GM12872 (cell line): ENCODE results near the gene CD163L1.

Experiments used
- TF ChIP-seq, protein P1 (sequence below): IDR thresholded peaks from 3 replicates; pipeline ENCODE4 v1.5.1; 2011; ENCODE audit warnings: low read depth, mild to moderate bottlenecking, low read length, moderate library complexity; ENCODE audit not compliant: insufficient read depth

Gene CD163L1

DNA sequence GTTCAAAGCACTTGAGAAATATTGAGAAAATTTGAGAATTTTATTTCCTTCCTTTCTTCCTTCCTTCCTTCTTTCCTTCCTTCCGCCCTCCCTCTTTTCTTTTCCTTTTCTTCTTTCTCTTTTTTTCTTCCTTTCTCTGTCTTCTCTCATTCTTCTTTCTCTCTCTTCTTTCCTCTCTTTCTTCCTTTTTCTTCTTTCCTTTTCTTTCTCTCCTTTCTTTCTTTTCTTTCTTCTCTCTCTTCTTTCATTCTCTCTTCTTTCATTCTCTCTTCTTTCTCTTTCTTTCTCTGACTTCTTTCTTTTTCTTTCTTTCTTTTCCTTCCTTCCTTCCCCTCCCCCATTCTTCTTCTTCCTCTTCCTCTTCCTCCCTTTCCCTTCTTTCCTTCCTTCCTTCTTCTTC lies 44.9 kb downstream of the CD163L1 start:
- TF ChIP-seq, protein P1, sequence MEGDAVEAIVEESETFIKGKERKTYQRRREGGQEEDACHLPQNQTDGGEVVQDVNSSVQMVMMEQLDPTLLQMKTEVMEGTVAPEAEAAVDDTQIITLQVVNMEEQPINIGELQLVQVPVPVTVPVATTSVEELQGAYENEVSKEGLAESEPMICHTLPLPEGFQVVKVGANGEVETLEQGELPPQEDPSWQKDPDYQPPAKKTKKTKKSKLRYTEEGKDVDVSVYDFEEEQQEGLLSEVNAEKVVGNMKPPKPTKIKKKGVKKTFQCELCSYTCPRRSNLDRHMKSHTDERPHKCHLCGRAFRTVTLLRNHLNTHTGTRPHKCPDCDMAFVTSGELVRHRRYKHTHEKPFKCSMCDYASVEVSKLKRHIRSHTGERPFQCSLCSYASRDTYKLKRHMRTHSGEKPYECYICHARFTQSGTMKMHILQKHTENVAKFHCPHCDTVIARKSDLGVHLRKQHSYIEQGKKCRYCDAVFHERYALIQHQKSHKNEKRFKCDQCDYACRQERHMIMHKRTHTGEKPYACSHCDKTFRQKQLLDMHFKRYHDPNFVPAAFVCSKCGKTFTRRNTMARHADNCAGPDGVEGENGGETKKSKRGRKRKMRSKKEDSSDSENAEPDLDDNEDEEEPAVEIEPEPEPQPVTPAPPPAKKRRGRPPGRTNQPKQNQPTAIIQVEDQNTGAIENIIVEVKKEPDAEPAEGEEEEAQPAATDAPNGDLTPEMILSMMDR = no peak

DNA sequence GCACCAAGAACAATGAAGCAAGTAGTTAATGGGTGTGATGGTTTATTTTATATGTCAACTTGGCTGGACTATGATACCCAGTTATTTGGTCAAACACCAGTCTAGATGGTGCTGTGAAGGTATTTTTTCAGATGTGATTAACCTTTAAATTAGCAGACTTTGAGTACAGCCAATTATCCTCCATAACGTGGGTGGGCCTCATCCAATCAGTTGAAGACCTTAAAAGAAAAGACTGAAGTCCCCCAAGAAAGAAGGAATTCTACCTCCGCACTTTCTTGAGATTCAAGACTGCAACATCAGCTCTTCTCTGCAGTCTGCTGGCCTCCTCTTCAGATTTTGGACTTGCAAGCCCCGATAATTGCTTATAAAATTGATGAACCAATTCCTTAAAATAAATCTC lies 47.5 kb downstream of the CD163L1 start:
- TF ChIP-seq, protein P1 = no peak

DNA sequence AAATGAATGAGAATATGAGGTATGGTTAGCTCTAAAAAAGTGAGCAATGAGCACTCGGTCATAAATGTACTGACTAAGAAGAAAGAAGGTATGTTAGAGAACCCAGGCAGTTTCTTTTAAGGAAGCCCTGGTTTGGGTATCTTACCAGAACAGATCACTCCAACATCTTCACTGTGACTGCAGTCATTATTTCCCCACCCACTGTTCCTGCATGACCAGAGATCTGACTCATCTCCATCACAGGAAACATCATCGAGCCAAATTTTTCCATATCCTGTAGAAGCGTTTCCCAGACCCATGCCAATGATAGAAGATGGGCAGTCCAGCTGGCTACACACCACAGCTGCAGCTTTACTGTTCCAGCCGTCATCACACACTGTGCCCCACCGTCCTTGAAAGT lies 48.0 kb downstream of the CD163L1 start:
- TF ChIP-seq, protein P1 = no peak

DNA sequence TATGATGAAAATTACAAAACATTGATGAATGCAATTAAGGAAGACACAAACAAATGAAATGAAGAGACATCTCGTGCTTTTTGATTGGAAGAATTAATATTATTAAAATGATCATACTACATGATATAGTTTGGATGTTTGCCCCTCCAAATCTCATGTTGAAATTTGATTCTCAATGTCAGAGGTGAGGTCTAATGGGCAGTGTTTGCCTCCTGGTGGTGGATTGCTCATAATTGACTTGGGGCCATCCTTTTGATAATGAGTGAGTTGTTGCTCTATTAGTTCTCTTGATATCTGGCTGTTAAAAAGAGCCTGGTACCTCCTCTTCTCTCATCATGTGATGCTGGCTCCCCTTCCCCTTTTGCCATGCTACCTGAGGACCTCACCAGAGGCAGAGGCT lies 56.7 kb downstream of the CD163L1 start:
- TF ChIP-seq, protein P1 = no peak

DNA sequence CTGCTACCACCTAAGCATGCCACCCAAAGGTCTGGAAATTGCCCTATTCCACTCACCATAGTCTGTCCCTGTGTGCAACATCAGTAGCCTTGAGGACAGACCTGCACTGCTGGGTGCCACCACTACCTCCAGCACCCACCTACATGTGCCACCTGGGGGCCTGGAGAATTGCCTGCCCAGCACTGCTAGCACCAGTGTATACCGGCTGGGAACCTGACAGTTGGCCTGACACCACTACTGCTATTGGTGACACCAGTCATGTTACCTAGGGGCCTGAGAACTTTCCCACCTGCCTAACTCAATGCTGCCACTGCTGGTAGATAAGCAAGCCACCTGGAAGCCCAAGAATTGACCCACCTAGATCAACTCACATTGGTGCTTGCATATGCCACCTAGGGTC lies 60.8 kb downstream of the CD163L1 start:
- TF ChIP-seq, protein P1 = no peak

DNA sequence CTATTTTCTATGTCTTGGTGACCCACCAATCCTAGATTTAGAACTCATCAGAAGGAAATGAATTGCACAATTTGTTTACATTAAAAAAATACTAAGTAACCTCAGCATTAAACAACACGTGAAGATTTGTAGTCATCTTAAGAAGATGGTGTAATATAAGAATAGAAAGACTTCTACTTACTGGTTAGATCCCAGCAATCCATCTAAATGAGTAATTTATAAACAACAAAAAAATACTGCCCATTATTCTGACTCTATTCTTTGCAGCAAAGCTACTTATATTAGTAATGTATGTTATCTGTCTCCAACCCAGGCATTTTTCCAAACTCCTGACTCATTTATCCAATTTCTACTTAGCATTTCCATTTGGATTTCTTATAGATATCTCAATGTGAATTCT lies 67.8 kb downstream of the CD163L1 start:
- TF ChIP-seq, protein P1 = no peak

DNA sequence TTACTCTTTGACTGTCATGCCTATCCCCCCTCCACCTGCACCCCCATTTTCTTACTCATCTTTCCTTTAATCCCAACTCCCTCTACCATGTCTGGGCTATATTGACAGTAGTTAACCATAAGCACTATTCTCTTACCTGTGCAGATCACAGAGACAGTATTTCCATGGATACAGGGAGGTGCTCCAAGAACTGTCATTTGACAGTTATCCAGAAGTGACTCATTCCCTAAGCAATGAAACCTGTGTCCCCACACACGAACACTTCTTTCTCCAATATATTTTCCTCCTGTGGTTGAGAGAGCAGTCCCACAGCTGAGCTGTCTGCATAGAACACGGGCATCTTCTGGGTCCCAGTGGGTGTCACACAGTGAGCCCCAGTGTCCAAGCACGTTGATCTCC lies 68.8 kb downstream of the CD163L1 start:
- TF ChIP-seq, protein P1 = no peak
